Body of pancreas (tissue), 4 donors: ENCODE results near the gene SLC4A5.

Experiments used
- POLR2A ChIP-seq, 3 donors: fragments of 450-650 bp; IDR thresholded peaks; one replicate each; pipeline ENCODE4 v1.6.1; 2016; ENCODE audit warnings: antibody characterized with exemption in 3 of 3, mild to moderate bottlenecking in 2 of 3
- TF ChIP-seq, protein P1 (sequence below), 7 experiments: fragments of 450-650 bp in 4 of 7; fragments of 200-600 bp in 3 of 7; sonication (generic) in 3 of 7; IDR thresholded peaks; one replicate each; pipeline ENCODE4 v1.5.1; 2016 to 2019; ENCODE audit warnings: antibody characterized with exemption in 7 of 7

DNA sequence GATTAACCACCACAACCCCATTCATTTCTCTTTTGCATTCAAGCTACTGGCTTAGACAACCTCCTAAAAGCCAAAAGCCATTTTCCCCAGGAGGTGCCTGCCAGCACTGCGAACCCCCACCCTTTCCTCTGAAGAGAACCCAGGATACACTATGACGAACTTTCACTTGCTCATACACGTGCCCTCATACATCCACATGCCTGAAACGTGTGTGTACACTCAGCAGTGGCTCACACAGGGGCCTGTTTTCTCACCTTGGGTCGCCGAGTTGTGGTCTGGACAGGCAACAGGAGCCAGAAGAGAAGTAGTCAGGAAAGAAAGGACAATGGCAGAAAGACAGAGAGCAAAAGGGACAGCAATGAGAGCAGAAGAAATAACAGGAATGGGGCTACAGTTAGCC is 29.5 kb upstream of the SLC4A5 start:
- TF ChIP-seq, protein P1, sequence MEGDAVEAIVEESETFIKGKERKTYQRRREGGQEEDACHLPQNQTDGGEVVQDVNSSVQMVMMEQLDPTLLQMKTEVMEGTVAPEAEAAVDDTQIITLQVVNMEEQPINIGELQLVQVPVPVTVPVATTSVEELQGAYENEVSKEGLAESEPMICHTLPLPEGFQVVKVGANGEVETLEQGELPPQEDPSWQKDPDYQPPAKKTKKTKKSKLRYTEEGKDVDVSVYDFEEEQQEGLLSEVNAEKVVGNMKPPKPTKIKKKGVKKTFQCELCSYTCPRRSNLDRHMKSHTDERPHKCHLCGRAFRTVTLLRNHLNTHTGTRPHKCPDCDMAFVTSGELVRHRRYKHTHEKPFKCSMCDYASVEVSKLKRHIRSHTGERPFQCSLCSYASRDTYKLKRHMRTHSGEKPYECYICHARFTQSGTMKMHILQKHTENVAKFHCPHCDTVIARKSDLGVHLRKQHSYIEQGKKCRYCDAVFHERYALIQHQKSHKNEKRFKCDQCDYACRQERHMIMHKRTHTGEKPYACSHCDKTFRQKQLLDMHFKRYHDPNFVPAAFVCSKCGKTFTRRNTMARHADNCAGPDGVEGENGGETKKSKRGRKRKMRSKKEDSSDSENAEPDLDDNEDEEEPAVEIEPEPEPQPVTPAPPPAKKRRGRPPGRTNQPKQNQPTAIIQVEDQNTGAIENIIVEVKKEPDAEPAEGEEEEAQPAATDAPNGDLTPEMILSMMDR (IDR thresholded peaks at IDR 0.05) = no peak
- no peak for TF ChIP-seq POLR2A (IDR thresholded peaks at IDR 0.05)
